GM18520 (cell line): ENCODE measurements around the gene TRABD2A.
A peak's percentile ranks its signal among the peaks of the same experiment; 100 is the strongest.
"Not testable (repeated sequence)": the region's sequence is repeated elsewhere in the genome, so short reads cannot be mapped to it uniquely, and the experiment has no call there.

Source experiments
- ATAC-seq: cut with Tn5 transposase; IDR thresholded peaks from one replicate; pipeline ENCODE4 v1.9.1; 2021; ENCODE audit not compliant: unreplicated experiment

The TRABD2A gene

GRCh38 chr2:84882414-84882738, 1.5 kb upstream of the TRABD2A start:
- no peak for ATAC-seq

GRCh38 chr2:84881581-84882413, 913 bp upstream of the TRABD2A start:
- ATAC-seq: peak; percentile 71

- no peak for ATAC-seq
Observed at GRCh38 chr2:84880395-84880644, 564 bp downstream of the TRABD2A start.

GRCh38 chr2:84879584-84880394, 1.1 kb downstream of the TRABD2A start:
- no peak for ATAC-seq

- no peak for ATAC-seq
Observed at GRCh38 chr2:84878896-84879583, 1.8 kb downstream of the TRABD2A start.

- ATAC-seq: no peak
Observed at GRCh38 chr2:84878459-84878858, 2.4 kb downstream of the TRABD2A start.

- no peak for ATAC-seq
Observed at GRCh38 chr2:84876369-84876768, 4.5 kb downstream of the TRABD2A start.

- not testable (repeated sequence) for ATAC-seq
Observed at GRCh38 chr2:84875619-84876018, 5.3 kb downstream of the TRABD2A start.

- no peak for ATAC-seq
Observed at GRCh38 chr2:84875213-84875560, 5.7 kb downstream of the TRABD2A start.

GRCh38 chr2:84874381-84875212, 6.3 kb downstream of the TRABD2A start:
- no peak for ATAC-seq

GRCh38 chr2:84873350-84873749, 7.5 kb downstream of the TRABD2A start:
- ATAC-seq: no peak

- ATAC-seq: not testable (repeated sequence)
Observed at GRCh38 chr2:84872691-84873090, 8.2 kb downstream of the TRABD2A start.

- no peak for ATAC-seq
Observed at GRCh38 chr2:84870306-84870705, 10.6 kb downstream of the TRABD2A start.

- not testable (repeated sequence) for ATAC-seq
Observed at GRCh38 chr2:84868327-84868726, 12.6 kb downstream of the TRABD2A start.

GRCh38 chr2:84866122-84866521, 14.8 kb downstream of the TRABD2A start:
- ATAC-seq: no peak

GRCh38 chr2:84865181-84865783, 15.6 kb downstream of the TRABD2A start:
- peak; percentile 53 for ATAC-seq

GRCh38 chr2:84862006-84862405, 18.9 kb downstream of the TRABD2A start:
- no peak for ATAC-seq

- no peak for ATAC-seq
Observed at GRCh38 chr2:84861539-84861938, 19.3 kb downstream of the TRABD2A start.

- ATAC-seq: no peak
Observed at GRCh38 chr2:84858937-84859336, 21.9 kb downstream of the TRABD2A start.

GRCh38 chr2:84858123-84858522, 22.8 kb downstream of the TRABD2A start:
- ATAC-seq: no peak

GRCh38 chr2:84857566-84857965, 23.3 kb downstream of the TRABD2A start:
- no peak for ATAC-seq
